ENCODE data around the gene TSPEAR. TPM values are rescaled to one million over a fixed set of nuclear protein-coding genes. Genes with fewer than 3 reads are reported as not detected.

TSPEAR gene
- total RNA-seq, 4 donors from 2014 or later, result not detected

DNA sequence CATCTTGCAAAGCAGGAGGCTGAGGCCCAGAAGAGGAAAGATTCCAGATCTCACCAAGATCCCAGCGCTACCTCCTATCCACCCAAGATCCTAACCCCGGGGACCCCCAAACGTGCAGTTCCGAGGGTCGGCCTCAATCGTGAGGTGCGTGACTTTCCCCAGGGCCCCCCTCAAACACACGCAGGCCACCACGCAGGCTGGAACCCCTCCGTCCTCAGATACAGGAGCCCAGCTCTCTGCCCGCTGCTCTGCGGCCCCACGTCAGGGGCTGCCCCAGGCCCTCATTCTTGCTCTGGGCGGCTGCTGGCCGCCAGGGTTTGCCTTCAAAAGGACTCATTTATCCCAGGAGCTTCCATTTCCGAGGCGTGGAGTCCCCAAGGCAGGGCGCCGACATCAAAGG is 211.3 kb downstream of the TSPEAR start:
- 70 to 81% methylated on average over 4 to 15 of the region's 19 CpGs for WGBS, 2 donors (ENCODE audit: low coverage in 1 of 2)
- Histone ChIP-seq H3K4me3 (no peak overlapping the region), H3K27ac (no peak overlapping the region), H3K36me3 (no peaks in the 10 kb centered on the region), H3K27me3 (peaks cover 25% of the 10 kb centered on the region), H3K9me3 (no peaks in the 10 kb centered on the region), H3K4me1 (peaks cover 0 to 10% (median 0%) of the 10 kb centered on the region in 4 donors)
- in situ Hi-C loops (cut with MboI; ENCODE audit: low pct_ligation_motif_present in 1 of 4, low pct_unique_long_range_greater_than_20kb in 1 of 4, low sequenced_read_pairs in 3 of 4), result loop anchor here in 2 of 4 donors (10.0 to 25.0 kb wide), 2 partner anchors 287 to 295 kb away; no protein-coding TSS in a partner anchor
- DNase-seq, result no peak
- intact Hi-C loops (cut with DNase I; ENCODE audit: low total_unique reads), result no loop called here
- TF ChIP-seq POLR2A (IDR thresholded peaks at IDR 0.05) (no peak), EP300 (IDR thresholded peaks at IDR 0.05; ENCODE audit: low read depth) (no peak), POLR2AphosphoS5 (IDR thresholded peaks at IDR 0.05) (no peak)
- TF ChIP-seq, protein P1, sequence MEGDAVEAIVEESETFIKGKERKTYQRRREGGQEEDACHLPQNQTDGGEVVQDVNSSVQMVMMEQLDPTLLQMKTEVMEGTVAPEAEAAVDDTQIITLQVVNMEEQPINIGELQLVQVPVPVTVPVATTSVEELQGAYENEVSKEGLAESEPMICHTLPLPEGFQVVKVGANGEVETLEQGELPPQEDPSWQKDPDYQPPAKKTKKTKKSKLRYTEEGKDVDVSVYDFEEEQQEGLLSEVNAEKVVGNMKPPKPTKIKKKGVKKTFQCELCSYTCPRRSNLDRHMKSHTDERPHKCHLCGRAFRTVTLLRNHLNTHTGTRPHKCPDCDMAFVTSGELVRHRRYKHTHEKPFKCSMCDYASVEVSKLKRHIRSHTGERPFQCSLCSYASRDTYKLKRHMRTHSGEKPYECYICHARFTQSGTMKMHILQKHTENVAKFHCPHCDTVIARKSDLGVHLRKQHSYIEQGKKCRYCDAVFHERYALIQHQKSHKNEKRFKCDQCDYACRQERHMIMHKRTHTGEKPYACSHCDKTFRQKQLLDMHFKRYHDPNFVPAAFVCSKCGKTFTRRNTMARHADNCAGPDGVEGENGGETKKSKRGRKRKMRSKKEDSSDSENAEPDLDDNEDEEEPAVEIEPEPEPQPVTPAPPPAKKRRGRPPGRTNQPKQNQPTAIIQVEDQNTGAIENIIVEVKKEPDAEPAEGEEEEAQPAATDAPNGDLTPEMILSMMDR (IDR thresholded peaks at IDR 0.05), result no peak

- peaks cover 0 to 10% (median 0%) of the 10 kb centered on the region in 4 donors for H3K4me1 ChIP-seq
- H3K36me3 ChIP-seq, result no peaks in the 10 kb centered on the region
- TF ChIP-seq POLR2A (IDR thresholded peaks at IDR 0.05) (no peak), POLR2AphosphoS5 (IDR thresholded peaks at IDR 0.05) (no peak), EP300 (IDR thresholded peaks at IDR 0.05; ENCODE audit: low read depth) (no peak)
- TF ChIP-seq, protein P1 (IDR thresholded peaks at IDR 0.05), result no peak
- H3K27me3 ChIP-seq, result peaks cover 25% of the 10 kb centered on the region
- no peak overlapping the region for H3K4me3 ChIP-seq
- DNase-seq, result no peak
- in situ Hi-C loops (cut with MboI; ENCODE audit: low pct_ligation_motif_present in 1 of 4, low pct_unique_long_range_greater_than_20kb in 1 of 4, low sequenced_read_pairs in 3 of 4) (loop anchor here in 2 of 4 donors (10.0 to 25.0 kb wide), 2 partner anchors 288 to 295 kb away; no protein-coding TSS in a partner anchor), intact Hi-C loops (cut with DNase I; ENCODE audit: low total_unique reads) (no loop called here)
- H3K9me3 ChIP-seq, result no peaks in the 10 kb centered on the region
- H3K27ac ChIP-seq, result no peak overlapping the region
- 88% methylated on average over 9 of the region's 23 CpGs; no CpG with 5 or more reads in 1 of the 2 donors for WGBS, 2 donors (ENCODE audit: low coverage in 1 of 2)
Measured at GRCh38 chr21:44499631-44500030, 211.7 kb downstream of the TSPEAR start.

- Histone ChIP-seq H3K27me3 (peaks cover 25% of the 10 kb centered on the region), H3K36me3 (no peaks in the 10 kb centered on the region), H3K9me3 (no peaks in the 10 kb centered on the region), H3K4me3 (no peak overlapping the region), H3K4me1 (peaks cover 0 to 10% (median 0%) of the 10 kb centered on the region in 4 donors), H3K27ac (no peak overlapping the region)
- in situ Hi-C loops (cut with MboI; ENCODE audit: low pct_ligation_motif_present in 1 of 4, low pct_unique_long_range_greater_than_20kb in 1 of 4, low sequenced_read_pairs in 3 of 4) (no loop called here), intact Hi-C loops (cut with DNase I; ENCODE audit: low total_unique reads) (no loop called here)
- WGBS, 2 donors (ENCODE audit: low coverage in 1 of 2), result 30% methylated on average over 18 of the region's 18 CpGs; no CpG with 5 or more reads in 1 of the 2 donors
- TF ChIP-seq, protein P1 (IDR thresholded peaks at IDR 0.05), result no peak
- TF ChIP-seq POLR2A (IDR thresholded peaks at IDR 0.05), result no peak
- no peak for TF ChIP-seq EP300 (IDR thresholded peaks at IDR 0.05; ENCODE audit: low read depth)
- TF ChIP-seq POLR2AphosphoS5 (IDR thresholded peaks at IDR 0.05), result no peak
- DNase-seq, result peak; percentile 27
Measured at GRCh38 chr21:44499211-44499560, 212.2 kb downstream of the TSPEAR start.

GRCh38 chr21:44498280-44499210 is 212.8 kb downstream of the TSPEAR start:
- DNase-seq, result no peak
- TF ChIP-seq EP300 (IDR thresholded peaks at IDR 0.05; ENCODE audit: low read depth) (no peak), POLR2AphosphoS5 (IDR thresholded peaks at IDR 0.05) (no peak), POLR2A (IDR thresholded peaks at IDR 0.05) (no peak)
- TF ChIP-seq, protein P1 (IDR thresholded peaks at IDR 0.05), result no peak
- WGBS, 2 donors (ENCODE audit: low coverage in 1 of 2), result 53% methylated on average over 27 of the region's 27 CpGs; no CpG with 5 or more reads in 1 of the 2 donors
- in situ Hi-C loops (cut with MboI; ENCODE audit: low pct_ligation_motif_present in 1 of 4, low pct_unique_long_range_greater_than_20kb in 1 of 4, low sequenced_read_pairs in 3 of 4) (no loop called here), intact Hi-C loops (cut with DNase I; ENCODE audit: low total_unique reads) (no loop called here)
- Histone ChIP-seq H3K4me3 (no peak overlapping the region), H3K9me3 (no peaks in the 10 kb centered on the region), H3K27ac (no peak overlapping the region), H3K4me1 (peaks cover 0 to 10% (median 0%) of the 10 kb centered on the region in 4 donors), H3K36me3 (no peaks in the 10 kb centered on the region), H3K27me3 (peaks cover 25% of the 10 kb centered on the region)
